HG03565 (cell line): ENCODE measurements around the gene B3GNT5.

Experiments used
- ATAC-seq: cut with Tn5 transposase; IDR thresholded peaks from one replicate; pipeline ENCODE4 v1.9.1; 2021; ENCODE audit warnings: mild to moderate bottlenecking, moderate library complexity; ENCODE audit not compliant: unreplicated experiment

B3GNT5 gene, protein sequence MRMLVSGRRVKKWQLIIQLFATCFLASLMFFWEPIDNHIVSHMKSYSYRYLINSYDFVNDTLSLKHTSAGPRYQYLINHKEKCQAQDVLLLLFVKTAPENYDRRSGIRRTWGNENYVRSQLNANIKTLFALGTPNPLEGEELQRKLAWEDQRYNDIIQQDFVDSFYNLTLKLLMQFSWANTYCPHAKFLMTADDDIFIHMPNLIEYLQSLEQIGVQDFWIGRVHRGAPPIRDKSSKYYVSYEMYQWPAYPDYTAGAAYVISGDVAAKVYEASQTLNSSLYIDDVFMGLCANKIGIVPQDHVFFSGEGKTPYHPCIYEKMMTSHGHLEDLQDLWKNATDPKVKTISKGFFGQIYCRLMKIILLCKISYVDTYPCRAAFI

DNA sequence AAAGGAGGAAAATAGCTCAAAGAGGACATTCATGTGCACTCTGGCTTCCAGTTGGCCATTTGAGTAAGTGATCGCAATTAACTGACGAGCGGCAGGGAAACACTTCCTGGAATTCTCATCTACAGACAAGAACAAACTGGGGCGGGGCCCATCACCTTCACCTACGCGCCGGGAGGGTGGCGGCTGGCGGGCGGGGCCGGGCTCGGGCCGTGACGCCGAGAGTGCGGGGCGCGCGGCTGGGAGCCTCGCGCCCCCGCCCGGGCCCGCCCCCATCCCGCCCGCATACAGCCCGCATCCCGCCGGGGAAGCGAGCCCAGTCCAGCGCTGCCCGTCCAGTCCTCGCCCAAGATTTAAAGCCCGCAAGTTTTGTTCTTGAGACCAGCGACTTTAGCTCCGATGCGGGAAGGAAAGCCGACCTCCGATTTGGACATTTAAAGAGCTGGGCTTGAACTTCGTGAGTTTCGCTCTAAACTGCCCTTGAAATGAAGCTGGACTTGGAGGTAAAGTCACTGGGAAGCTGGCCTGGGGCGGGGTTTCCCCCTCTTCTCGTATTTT is at the start of gene B3GNT5:
Gene B3GNT5 (plus strand): TSS at position 281 of the 555 bp plus-strand sequence. CDS start 16,546 bp downstream, outside the sequence.
- no peak for ATAC-seq

DNA sequence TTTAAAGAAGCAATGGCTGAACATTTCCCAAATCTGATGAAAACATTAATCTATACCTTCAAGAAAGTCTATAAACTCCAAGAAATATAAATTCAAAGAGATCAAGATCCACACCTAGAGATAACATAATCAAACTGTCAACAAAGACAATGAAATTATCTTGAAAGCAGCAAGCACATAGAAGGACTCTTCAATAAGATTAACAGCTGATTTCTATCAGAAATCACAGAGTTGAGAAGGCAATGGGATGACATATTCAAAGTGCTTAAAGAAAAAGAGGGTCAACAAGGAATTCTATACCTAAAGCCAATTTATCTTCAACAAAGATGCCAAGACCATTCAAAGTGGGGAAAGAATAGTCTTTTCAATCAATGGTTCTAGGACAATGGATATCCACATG is 49.4 kb upstream of the B3GNT5 start:
- ATAC-seq = no peak

DNA sequence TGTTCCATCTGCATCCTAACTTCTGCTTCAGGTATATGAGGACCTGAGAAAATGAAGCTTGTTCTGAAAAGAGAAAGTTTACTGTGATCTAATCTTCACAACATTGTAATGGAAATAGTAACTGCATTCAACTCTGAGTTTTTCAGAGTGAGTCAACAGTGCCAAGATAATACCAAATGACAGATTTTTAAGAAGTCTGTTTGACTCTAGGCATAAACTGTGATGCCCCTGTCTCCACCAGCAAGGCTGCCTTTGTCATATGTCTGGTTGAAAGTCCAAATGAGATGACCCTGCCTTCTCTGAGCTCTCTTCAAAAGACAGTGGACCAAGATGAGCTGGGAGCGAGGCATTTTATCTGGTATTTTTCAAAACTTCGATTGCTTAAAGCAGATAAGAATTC is 44.8 kb upstream of the B3GNT5 start:
- no peak for ATAC-seq

GRCh38 chr3:183208800-183209199 is 44.3 kb upstream of the B3GNT5 start:
- no peak for ATAC-seq

DNA sequence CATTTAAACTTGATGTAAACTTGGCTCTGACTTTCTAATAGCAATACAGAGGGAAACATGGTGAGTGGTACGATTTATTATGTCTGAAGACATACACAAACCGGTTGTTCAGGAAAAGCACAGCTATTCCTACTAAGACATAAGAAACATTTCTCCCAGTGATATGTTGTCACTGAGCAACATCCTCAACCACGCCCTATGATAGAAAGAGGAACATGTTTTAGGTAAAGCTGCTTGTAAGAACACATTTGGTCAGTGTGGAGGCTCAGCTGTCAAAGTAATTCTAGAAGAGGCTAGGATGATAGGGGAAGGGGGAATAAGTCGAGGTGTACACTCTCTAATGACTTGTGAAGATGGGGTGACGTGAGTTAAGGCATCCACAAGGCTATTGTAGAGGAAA is 42.7 kb upstream of the B3GNT5 start:
- no peak for ATAC-seq

- no peak for ATAC-seq
Observed at GRCh38 chr3:183210862-183211341, 42.2 kb upstream of the B3GNT5 start.

DNA sequence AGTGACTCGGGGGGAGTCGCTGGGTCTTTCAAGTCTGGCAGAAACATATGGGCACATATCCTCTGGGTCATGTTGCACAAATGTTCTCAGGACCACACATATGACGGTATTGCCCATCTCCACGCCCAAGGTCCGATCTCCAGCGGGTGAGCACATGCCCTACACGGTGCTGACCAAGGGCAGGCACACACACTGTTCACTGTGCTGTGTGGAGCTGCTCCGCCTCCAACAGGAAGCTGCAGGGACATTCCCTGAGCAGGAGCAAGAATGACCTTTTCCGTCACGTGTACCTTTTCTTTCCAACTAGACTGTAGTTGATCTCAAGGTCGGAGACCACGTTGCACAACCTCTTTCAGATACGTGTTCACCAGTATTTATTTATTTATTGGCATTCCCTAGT is 41.7 kb upstream of the B3GNT5 start:
- no peak for ATAC-seq

DNA sequence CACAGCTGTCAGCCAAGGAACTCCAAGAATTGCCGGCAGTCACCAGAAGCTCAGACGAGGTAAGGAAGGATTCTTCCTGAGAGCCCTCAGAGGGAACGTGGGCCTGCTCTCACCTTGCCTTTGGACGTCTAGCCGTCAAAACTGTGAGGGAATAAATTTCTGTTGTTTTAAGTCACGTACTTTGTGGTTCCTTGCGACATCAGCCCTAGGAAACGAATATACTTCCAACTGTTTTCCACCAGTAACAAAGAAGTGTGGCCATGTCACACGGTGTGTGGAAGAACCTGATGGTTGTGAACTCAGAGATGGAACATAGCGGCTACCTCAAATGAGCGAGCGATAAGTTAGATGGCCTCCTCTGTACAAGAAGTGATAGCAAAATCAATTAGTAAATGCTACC is 41.0 kb upstream of the B3GNT5 start:
- no peak for ATAC-seq

DNA sequence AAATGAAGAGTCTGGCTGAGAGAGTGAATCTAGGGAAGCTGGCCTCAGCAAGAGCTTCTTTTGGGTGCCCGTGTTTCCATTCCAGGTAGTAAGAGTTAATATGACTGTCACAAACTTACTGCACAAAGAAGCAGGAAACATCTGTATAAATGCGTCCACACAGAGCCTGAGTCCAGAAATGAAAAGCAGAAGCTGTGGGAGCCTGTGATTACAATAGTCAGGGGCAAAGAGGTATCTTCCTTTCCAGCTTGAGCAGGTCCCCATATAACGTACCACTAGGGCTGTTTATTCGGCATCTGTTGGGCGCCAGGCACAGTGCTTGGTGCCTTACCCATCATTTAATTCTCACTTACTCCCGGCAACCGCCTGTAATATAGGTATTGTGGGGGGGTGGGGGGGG is 40.5 kb upstream of the B3GNT5 start:
- ATAC-seq = no peak

DNA sequence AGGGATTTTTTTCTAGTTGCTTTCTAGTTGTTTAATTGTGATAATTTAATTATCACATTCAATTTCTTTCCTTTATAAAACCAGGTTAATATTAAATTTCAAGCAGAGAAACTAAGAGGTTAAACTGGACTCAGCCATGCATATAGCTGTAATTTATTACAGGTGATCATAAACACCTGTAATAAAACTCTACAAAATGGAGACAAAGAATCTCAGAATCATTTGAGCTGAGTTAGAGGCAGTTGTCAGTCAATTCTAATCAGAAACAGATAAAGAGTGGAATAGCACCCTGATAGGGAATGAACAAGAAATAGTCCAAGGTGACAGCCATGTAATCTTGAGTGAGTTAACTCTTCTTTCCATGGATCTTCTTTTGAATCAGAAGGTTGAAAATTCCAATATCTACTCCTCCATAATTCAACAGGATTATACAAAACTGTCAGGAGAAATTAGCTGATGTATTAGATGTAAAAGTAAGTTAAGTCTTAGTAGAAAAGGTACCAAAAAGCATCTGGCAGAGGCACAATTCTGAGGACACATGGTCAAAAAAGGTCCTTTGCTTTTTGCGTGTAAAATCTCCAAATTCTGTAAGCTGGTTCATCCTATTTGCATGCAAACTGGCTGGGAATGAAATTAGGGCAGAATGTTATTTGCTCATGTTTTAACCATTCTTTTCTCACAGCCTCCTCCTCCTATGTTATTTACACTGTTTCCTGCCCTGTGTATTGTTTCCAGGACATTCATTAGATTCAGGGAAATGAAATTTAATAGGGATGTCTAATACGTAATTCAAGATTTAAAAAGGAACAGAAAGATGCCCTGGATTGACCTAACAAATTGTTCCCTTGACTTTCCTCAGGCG is 39.4 kb upstream of the B3GNT5 start:
- ATAC-seq = no peak

GRCh38 chr3:183214277-183214612 is 38.8 kb upstream of the B3GNT5 start:
- ATAC-seq = no peak

DNA sequence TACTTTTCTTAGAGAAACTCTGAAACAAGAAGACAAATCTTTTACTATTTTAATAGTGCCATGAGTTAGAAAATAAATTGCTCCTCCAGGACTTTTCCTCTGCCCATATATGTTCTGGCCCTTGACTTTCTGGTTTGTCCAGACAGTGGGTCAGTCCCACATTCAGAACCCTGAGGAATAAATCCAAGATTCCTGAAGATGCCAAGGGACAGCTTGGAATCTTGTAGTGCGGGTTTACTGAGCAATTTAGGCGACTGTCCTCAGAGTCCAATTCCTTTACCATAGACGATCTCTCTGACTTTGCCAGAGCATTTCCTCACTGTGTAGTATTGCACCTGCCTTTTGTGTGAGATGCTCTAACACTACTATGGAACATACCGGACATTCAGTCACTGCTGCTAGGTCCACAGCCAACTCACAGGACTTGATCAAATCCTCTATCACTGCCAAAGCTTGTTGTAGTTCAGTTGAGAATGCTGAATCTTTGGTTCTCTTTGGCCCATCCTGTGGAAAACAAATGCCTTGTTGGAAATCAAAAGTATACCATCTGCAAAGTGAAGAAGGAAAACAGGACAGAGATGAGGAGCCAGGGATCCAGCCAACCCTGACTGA is 37.4 kb upstream of the B3GNT5 start:
- no peak for ATAC-seq

DNA sequence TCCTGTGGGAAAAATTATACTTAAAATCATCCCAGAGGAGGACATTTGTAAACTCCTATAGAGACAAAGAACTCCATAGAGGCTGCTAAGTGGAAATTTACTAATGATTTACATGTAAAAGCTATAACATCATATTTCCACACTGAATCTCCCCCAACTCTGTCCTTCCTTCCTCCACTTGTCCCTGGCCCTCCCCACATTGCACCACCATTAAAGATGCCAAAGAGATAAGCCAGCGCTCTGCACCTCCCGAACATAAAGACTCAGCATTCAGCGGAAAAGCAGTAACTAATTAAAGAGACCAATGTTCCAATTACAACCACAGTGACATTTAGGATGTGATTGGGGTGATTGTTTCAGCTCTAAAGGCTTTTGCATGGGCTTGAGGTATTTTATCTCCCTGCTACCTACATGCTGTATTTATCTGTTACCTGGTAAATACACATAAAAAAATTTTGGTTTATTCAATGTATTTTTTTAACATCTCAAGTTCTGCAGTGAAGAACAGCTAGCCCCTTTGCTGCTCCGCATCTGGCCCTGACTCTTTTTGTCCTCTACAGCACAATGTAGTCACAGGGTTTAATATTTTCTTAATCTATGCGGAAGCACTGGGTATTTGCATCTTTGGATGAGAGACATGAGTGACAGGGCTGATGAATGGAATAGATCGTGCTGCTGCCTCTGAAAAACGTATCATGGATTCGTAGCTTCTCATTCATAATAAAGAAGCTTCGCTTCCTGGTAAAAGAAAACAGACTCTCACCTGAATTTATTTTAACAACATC is 35.3 kb upstream of the B3GNT5 start:
- no peak for ATAC-seq

DNA sequence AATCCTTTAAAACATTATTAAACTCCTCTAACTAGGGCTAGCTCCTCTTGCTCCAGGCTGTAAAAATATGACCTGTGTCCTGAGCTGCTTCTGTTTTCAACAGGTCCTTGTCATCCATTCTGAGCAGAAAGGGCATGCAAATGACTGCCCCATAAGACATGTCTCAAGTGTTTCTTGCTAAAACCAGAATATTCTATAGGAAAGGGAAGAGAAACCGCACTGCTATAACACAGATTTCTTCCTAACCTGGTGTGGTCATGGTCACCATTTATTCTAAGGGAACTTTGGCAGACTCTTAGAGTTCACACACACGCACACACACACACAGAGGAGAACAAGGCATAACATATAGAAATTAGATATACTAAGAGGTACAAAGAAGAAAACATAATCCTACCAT is 34.2 kb upstream of the B3GNT5 start:
- ATAC-seq = no peak

GRCh38 chr3:183220828-183221227 is 32.2 kb upstream of the B3GNT5 start:
- ATAC-seq = no peak

- no peak for ATAC-seq
Observed at GRCh38 chr3:183222631-183223235, 30.3 kb upstream of the B3GNT5 start.

DNA sequence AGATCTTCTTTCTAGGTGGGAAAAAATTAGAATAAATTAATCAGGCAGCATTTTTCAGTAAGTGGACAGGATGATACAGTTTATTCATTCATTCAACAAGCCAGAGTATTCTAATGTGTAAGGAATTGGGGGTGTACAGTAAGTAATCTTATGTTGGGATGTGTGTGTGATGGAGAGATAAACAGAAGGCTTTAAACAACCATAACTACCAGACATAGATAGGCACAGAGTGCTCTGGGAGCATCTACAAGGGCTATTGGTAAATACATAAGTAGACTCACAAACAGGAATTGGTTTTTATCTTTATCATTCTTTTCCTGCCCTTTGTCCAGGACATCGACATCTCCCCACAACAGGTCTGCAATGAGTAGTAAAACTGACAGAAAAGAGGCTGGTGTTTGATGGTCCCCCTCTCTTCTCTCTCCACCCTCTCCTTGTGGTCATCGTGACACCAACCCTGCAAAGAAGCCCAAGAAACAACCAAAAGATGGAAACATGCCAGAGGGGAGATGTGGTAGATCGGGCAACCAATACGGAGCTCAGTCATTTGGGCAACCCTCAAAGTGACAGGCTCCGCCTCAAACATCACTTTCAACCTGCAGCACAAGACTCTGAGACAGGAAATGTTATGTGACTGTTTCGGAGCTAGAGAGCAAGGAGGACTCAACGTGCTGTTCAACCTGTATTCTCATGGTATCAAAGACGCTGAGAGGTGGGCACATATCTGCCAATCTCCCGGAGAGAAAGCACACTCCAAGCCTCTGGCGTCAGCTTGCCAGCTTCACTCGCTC is 28.7 kb upstream of the B3GNT5 start:
- ATAC-seq = no peak

- ATAC-seq = no peak
Observed at GRCh38 chr3:183226333-183226890, 26.6 kb upstream of the B3GNT5 start.

GRCh38 chr3:183227586-183227985 is 25.5 kb upstream of the B3GNT5 start:
- no peak for ATAC-seq
